Measurements from ENCODE around the gene EID2B. TPM values are rescaled to one million over a fixed set of nuclear protein-coding genes. Genes with fewer than 3 reads are reported as not detected.
A peak's percentile ranks its signal among the peaks of the same experiment; 100 is the strongest.

The EID2B gene
- total and polyA plus RNA-seq, 2 of the 13 experiments (the other 11 are each of a cell fraction or from before 2014, with no cell fraction given): 2.5 to 3.7 TPM

- TF ChIP-seq ZNF567 (CRISPR knock-in tag; IDR thresholded peaks at IDR 0.05; ENCODE audit: borderline replicate concordance) (no peak), USF2 (IDR thresholded peaks at IDR 0.05; ENCODE audit: low read depth, low read length) (no peak), USF2 (CRISPR knock-in tag; IDR thresholded peaks at IDR 0.05; ENCODE audit: borderline replicate concordance) (no peak), CREB3 (CRISPR knock-in tag; IDR thresholded peaks at IDR 0.05) (no peak), NR3C1 (CRISPR knock-in tag; IDR thresholded peaks at IDR 0.05) (no peak), TCF7L2 (IDR thresholded peaks at IDR 0.05; ENCODE audit: low read depth, low read length) (no peak), KLF9 (CRISPR knock-in tag; IDR thresholded peaks at IDR 0.05; ENCODE audit: low read depth) (0 out of 2 replicates have a peak, but pooled peaks have one; percentile 49), ZFP36L1 (CRISPR knock-in tag; IDR thresholded peaks at IDR 0.05) (no peak), ZNF20 (CRISPR knock-in tag; IDR thresholded peaks at IDR 0.05) (no peak), ZFY (CRISPR knock-in tag; IDR thresholded peaks at IDR 0.05) (peak; percentile 96), ZNF589 (CRISPR knock-in tag; conservative IDR thresholded peaks at IDR 0.05) (no peak), ZNF570 (CRISPR knock-in tag; IDR thresholded peaks at IDR 0.05; ENCODE audit: borderline replicate concordance) (no peak), ZNF619 (CRISPR knock-in tag; IDR thresholded peaks at IDR 0.05) (no peak; the same call in 1 of the 2 replicates), ZNF562 (CRISPR knock-in tag; IDR thresholded peaks at IDR 0.05; ENCODE audit: borderline replicate concordance) (no peak), U2AF1 (optimal IDR thresholded peaks at IDR 0.05; ENCODE audit: low read depth, low read length) (no peak), SNAI1 (CRISPR knock-in tag; IDR thresholded peaks at IDR 0.05; ENCODE audit: borderline replicate concordance) (no peak), ZNF564 (CRISPR knock-in tag; IDR thresholded peaks at IDR 0.05) (no peak)
- TF ChIP-seq, protein P1, sequence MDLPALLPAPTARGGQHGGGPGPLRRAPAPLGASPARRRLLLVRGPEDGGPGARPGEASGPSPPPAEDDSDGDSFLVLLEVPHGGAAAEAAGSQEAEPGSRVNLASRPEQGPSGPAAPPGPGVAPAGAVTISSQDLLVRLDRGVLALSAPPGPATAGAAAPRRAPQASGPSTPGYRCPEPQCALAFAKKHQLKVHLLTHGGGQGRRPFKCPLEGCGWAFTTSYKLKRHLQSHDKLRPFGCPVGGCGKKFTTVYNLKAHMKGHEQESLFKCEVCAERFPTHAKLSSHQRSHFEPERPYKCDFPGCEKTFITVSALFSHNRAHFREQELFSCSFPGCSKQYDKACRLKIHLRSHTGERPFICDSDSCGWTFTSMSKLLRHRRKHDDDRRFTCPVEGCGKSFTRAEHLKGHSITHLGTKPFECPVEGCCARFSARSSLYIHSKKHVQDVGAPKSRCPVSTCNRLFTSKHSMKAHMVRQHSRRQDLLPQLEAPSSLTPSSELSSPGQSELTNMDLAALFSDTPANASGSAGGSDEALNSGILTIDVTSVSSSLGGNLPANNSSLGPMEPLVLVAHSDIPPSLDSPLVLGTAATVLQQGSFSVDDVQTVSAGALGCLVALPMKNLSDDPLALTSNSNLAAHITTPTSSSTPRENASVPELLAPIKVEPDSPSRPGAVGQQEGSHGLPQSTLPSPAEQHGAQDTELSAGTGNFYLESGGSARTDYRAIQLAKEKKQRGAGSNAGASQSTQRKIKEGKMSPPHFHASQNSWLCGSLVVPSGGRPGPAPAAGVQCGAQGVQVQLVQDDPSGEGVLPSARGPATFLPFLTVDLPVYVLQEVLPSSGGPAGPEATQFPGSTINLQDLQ (CRISPR knock-in tag; IDR thresholded peaks at IDR 0.05): no peak
- TF ChIP-seq, protein P2, sequence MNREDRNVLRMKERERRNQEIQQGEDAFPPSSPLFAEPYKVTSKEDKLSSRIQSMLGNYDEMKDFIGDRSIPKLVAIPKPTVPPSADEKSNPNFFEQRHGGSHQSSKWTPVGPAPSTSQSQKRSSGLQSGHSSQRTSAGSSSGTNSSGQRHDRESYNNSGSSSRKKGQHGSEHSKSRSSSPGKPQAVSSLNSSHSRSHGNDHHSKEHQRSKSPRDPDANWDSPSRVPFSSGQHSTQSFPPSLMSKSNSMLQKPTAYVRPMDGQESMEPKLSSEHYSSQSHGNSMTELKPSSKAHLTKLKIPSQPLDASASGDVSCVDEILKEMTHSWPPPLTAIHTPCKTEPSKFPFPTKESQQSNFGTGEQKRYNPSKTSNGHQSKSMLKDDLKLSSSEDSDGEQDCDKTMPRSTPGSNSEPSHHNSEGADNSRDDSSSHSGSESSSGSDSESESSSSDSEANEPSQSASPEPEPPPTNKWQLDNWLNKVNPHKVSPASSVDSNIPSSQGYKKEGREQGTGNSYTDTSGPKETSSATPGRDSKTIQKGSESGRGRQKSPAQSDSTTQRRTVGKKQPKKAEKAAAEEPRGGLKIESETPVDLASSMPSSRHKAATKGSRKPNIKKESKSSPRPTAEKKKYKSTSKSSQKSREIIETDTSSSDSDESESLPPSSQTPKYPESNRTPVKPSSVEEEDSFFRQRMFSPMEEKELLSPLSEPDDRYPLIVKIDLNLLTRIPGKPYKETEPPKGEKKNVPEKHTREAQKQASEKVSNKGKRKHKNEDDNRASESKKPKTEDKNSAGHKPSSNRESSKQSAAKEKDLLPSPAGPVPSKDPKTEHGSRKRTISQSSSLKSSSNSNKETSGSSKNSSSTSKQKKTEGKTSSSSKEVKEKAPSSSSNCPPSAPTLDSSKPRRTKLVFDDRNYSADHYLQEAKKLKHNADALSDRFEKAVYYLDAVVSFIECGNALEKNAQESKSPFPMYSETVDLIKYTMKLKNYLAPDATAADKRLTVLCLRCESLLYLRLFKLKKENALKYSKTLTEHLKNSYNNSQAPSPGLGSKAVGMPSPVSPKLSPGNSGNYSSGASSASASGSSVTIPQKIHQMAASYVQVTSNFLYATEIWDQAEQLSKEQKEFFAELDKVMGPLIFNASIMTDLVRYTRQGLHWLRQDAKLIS (CRISPR knock-in tag; IDR thresholded peaks at IDR 0.05): no peak
Measured at GRCh38 chr19:39532233-39533002, at the start of gene EID2B (continued).

Data from HepG2 (cell line).